SU-DHL-6 (cell line): ENCODE measurements around the gene ORAI2.

Source experiments
- H2AFZ ChIP-seq: fragments of 200-600 bp; sonication (generic); 2 replicates; pipeline ENCODE4 v1.6.1; 2014; ENCODE audit warnings: low read depth, mild to moderate bottlenecking, moderate library complexity, mixed read lengths, antibody characterized with exemption, low read length; ENCODE audit not compliant: severe bottlenecking
- H3F3A ChIP-seq: fragments of 200-600 bp; shearing (Covaris generic); 2 replicates; pipeline ENCODE4 v1.6.0; 2016; ENCODE audit warnings: antibody characterized with exemption, mild to moderate bottlenecking; ENCODE audit not compliant: insufficient read depth
- H3K27ac ChIP-seq: fragments of 200-600 bp; sonication (generic); 2 replicates; pipeline ENCODE4 v1.5.1; 2016; ENCODE audit warnings: low read depth, mild to moderate bottlenecking, low read length, moderate library complexity, mixed read lengths
- H3K27me3 ChIP-seq: fragments of 200-600 bp; sonication (generic), shearing (Covaris generic); 2 replicates; pipeline ENCODE4 v1.6.0; 2014; ENCODE audit warnings: mild to moderate bottlenecking, low read length
- H3K36me3 ChIP-seq: fragments of 200-600 bp; sonication (generic); 2 replicates; pipeline ENCODE4 v1.6.1; 2014; ENCODE audit warnings: mild to moderate bottlenecking, low read length, mixed read lengths
- H3K4me2 ChIP-seq: fragments of 300-600, 200-600 bp; shearing (Covaris generic), sonication (generic); 2 replicates; pipeline ENCODE4 v1.6.0; 2014; ENCODE audit warnings: low read length, low read depth, mild to moderate bottlenecking; ENCODE audit not compliant: poor library complexity, severe bottlenecking
- H3K4me3 ChIP-seq: fragments of 200-600 bp; sonication (generic); 2 replicates; pipeline ENCODE4 v1.5.1; 2014; ENCODE audit warnings: antibody characterized with exemption, low read length, mild to moderate bottlenecking, mixed read lengths; ENCODE audit not compliant: insufficient read depth, poor library complexity, severe bottlenecking
- H3K79me2 ChIP-seq: fragments of 200-600 bp; sonication (generic); 2 replicates; pipeline ENCODE4 v1.6.1; 2014; ENCODE audit warnings: mild to moderate bottlenecking, low read length, moderate library complexity; ENCODE audit not compliant: insufficient read depth
- H3K9ac ChIP-seq: fragments of 200-600 bp; sonication (generic); 2 replicates; pipeline ENCODE4 v1.7.0; 2014; ENCODE audit warnings: mild to moderate bottlenecking, low read length
- H3K9me2 ChIP-seq: fragments of 200-600 bp; sonication (generic); replicated peaks from 2 replicates; pipeline ENCODE4 v1.6.1; 2014; ENCODE audit warnings: low read length; ENCODE audit not compliant: insufficient read depth
- H3K9me3 ChIP-seq: fragments of 200-600 bp; sonication (generic); 2 replicates; pipeline ENCODE4 v1.6.1; 2014; ENCODE audit warnings: low read length, mixed read lengths; ENCODE audit not compliant: insufficient read depth
- H4K20me1 ChIP-seq: fragments of 200-600 bp; sonication (generic); 2 replicates; pipeline ENCODE4 v1.6.1; 2014; ENCODE audit warnings: low read depth, mild to moderate bottlenecking, antibody characterized with exemption, low read length, moderate library complexity, mixed read lengths
- CTCF ChIP-seq: fragments of 200-600 bp; sonication (generic); IDR thresholded peaks from one replicate; pipeline ENCODE4 v1.5.1; 2017; ENCODE audit warnings: antibody characterized with exemption, mild to moderate bottlenecking, low read length, moderate library complexity; ENCODE audit not compliant: insufficient read depth, poor library complexity, severe bottlenecking
- EZH2phosphoT487 ChIP-seq: fragments of 200-600 bp; sonication (generic), shearing (Covaris generic); conservative IDR thresholded peaks from 2 replicates; pipeline ENCODE4 v1.6.1; 2018; ENCODE audit warnings: mild to moderate bottlenecking, antibody characterized with exemption, low read length, moderate library complexity, mixed read lengths

The ORAI2 gene

GRCh38 chr7:102457352-102457924 is 24.1 kb downstream of the ORAI2 start:
- H2AFZ ChIP-seq, result no peak overlapping the region
- no peaks in the 10 kb centered on the region for H3K9me3 ChIP-seq
- H3K4me2 ChIP-seq, result no peak overlapping the region
- no peaks in the 10 kb centered on the region for H4K20me1 ChIP-seq
- H3K27me3 ChIP-seq, result no peaks in the 10 kb centered on the region
- H3F3A ChIP-seq, result peaks cover 5% of the 10 kb centered on the region; the same call in 1 of the 2 replicates
- no peak overlapping the region for H3K4me3 ChIP-seq
- TF ChIP-seq CTCF, result no peak
- no peak for TF ChIP-seq EZH2phosphoT487
- no peaks in the 10 kb centered on the region for H3K36me3 ChIP-seq
- H3K79me2 ChIP-seq, result peaks cover 3% of the 10 kb centered on the region; the same call in 1 of the 2 replicates
- H3K9me2 ChIP-seq, result no peaks in the 10 kb centered on the region
- no peak overlapping the region for H3K27ac ChIP-seq
- no peak overlapping the region for H3K9ac ChIP-seq

- H3K4me3 ChIP-seq, result no peak overlapping the region
- H3K4me2 ChIP-seq, result no peak overlapping the region
- no peak overlapping the region for H3K9ac ChIP-seq
- H3K79me2 ChIP-seq, result peaks cover 20% of the 10 kb centered on the region
- no peaks in the 10 kb centered on the region for H3K36me3 ChIP-seq
- H3K27ac ChIP-seq, result no peak overlapping the region
- no peaks in the 10 kb centered on the region for H3K9me2 ChIP-seq
- H3F3A ChIP-seq, result peaks cover 5% of the 10 kb centered on the region; the same call in 1 of the 2 replicates
- H2AFZ ChIP-seq, result no peak overlapping the region
- H3K9me3 ChIP-seq, result no peaks in the 10 kb centered on the region
- no peaks in the 10 kb centered on the region for H4K20me1 ChIP-seq
- no peaks in the 10 kb centered on the region for H3K27me3 ChIP-seq
- no peak for TF ChIP-seq EZH2phosphoT487
- no peak for TF ChIP-seq CTCF
Measured at GRCh38 chr7:102459221-102459844, 26.0 kb downstream of the ORAI2 start.

- no peaks in the 10 kb centered on the region for H3K9me2 ChIP-seq
- H3K9ac ChIP-seq, result no peak overlapping the region
- H3K79me2 ChIP-seq, result peaks cover 26% of the 10 kb centered on the region
- H3K4me3 ChIP-seq, result no peak overlapping the region
- TF ChIP-seq EZH2phosphoT487 (no peak), CTCF (no peak)
- H3K27me3 ChIP-seq, result no peaks in the 10 kb centered on the region
- H2AFZ ChIP-seq, result no peak overlapping the region
- no peak overlapping the region for H3K27ac ChIP-seq
- no peak overlapping the region for H3K4me2 ChIP-seq
- H3K36me3 ChIP-seq, result no peaks in the 10 kb centered on the region
- H3F3A ChIP-seq, result peaks cover 8% of the 10 kb centered on the region
- no peaks in the 10 kb centered on the region for H3K9me3 ChIP-seq
- no peaks in the 10 kb centered on the region for H4K20me1 ChIP-seq
Measured at GRCh38 chr7:102460467-102460866, 27.1 kb downstream of the ORAI2 start.
